Activated CD8-positive, alpha-beta memory T cell treated with anti-CD3 and anti-CD28 coated beads, Interleukin-2, amount 10 ng/mL, durations not matched to agents 7 days and 5 days (primary cell): ENCODE results near the gene FTHL17. TPM values are rescaled to one million over a fixed set of nuclear protein-coding genes. Genes with fewer than 3 reads are reported as not detected.
A peak's percentile ranks its signal among the peaks of the same experiment; 100 is the strongest.

Experiments
- ATAC-seq: fragments of 150-1000 bp; cut with Tn5 transposase; one replicate; pipeline ENCODE4 v1.10.0; 2021; ENCODE audit warnings: moderate library complexity
- CTCF ChIA-PET: fragments of 350-600 bp; sonication (Branson Sonifier 250); formaldehyde crosslinking; loops from one replicate; lab custom pipeline; 2021; ENCODE audit warnings: antibody characterized with exemption; lab: Charles Lee
- DNase-seq: peaks from one replicate; pipeline ENCODE4 v3.0.0-alpha.2; 2020
- H3K27ac Mint-ChIP-seq: one replicate; pipeline ENCODE4 v1.8.0; 2021; ENCODE audit warnings: mild to moderate bottlenecking, mixed read lengths
- H3K27me3 Mint-ChIP-seq: one replicate; pipeline ENCODE4 v1.8.0; 2021; ENCODE audit warnings: mixed read lengths
- H3K36me3 Mint-ChIP-seq: one replicate; pipeline ENCODE4 v1.8.0; 2021; ENCODE audit warnings: mild to moderate bottlenecking, mixed read lengths
- H3K4me1 Mint-ChIP-seq: one replicate; pipeline ENCODE4 v1.8.0; 2021; ENCODE audit warnings: mixed read lengths
- H3K4me3 Mint-ChIP-seq: one replicate; pipeline ENCODE4 v1.8.0; 2021; ENCODE audit warnings: mild to moderate bottlenecking, moderate library complexity, mixed read lengths
- H3K9me3 Mint-ChIP-seq: one replicate; pipeline ENCODE4 v1.8.0; 2022; ENCODE audit warnings: low read depth, mixed read lengths
- total RNA-seq, 2 experiments: library from RNA; stranded (reverse); gene quantifications; one replicate each; pipeline ENCODE4 v1.2.3, GENCODE V29; 2021

The FTHL17 gene
- total RNA-seq, 2 experiments from 2014 or later = not detected

- no peaks in the 10 kb centered on the region for H3K27me3 Mint-ChIP-seq
- DNase-seq (no peak), ATAC-seq (no peak)
- H3K9me3 Mint-ChIP-seq = peaks cover 2% of the 10 kb centered on the region
- H3K4me3 Mint-ChIP-seq = no peak overlapping the region
- H3K27ac Mint-ChIP-seq = no peak overlapping the region
- CTCF ChIA-PET = no interaction called here
- peaks cover 4% of the 10 kb centered on the region for H3K4me1 Mint-ChIP-seq
- no peaks in the 10 kb centered on the region for H3K36me3 Mint-ChIP-seq
Measured at GRCh38 chrX:31070057-31070468, 1.8 kb downstream of the FTHL17 start.

GRCh38 chrX:31063114-31063513 lies 8.7 kb downstream of the FTHL17 start:
- ATAC-seq = no peak

GRCh38 chrX:31061091-31061490 lies 10.8 kb downstream of the FTHL17 start:
- Mint-ChIP-seq H3K4me1 (peaks cover 7% of the 10 kb centered on the region), H3K27me3 (no peaks in the 10 kb centered on the region), H3K36me3 (no peaks in the 10 kb centered on the region), H3K9me3 (no peaks in the 10 kb centered on the region), H3K4me3 (no peak overlapping the region), H3K27ac (no peak overlapping the region)
- DNase-seq (no peak), ATAC-seq (no peak)
- CTCF ChIA-PET = no interaction called here

More at GRCh38 chrX:31063114-31063513, 8.7 kb downstream of the FTHL17 start:
- no peaks in the 10 kb centered on the region for H3K36me3 Mint-ChIP-seq
- CTCF ChIA-PET = no interaction called here
- H3K27me3 Mint-ChIP-seq = no peaks in the 10 kb centered on the region
- no peak overlapping the region for H3K27ac Mint-ChIP-seq
- no peaks in the 10 kb centered on the region for H3K9me3 Mint-ChIP-seq
- H3K4me3 Mint-ChIP-seq = no peak overlapping the region
- H3K4me1 Mint-ChIP-seq = peaks cover 7% of the 10 kb centered on the region
- DNase-seq = no peak

- H3K4me3 Mint-ChIP-seq = no peak overlapping the region
- ATAC-seq = no peak
- H3K36me3 Mint-ChIP-seq = peaks cover 1% of the 10 kb centered on the region
- CTCF ChIA-PET = no interaction called here
- H3K27me3 Mint-ChIP-seq = no peaks in the 10 kb centered on the region
- no peak for DNase-seq
- H3K4me1 Mint-ChIP-seq = peaks cover 7% of the 10 kb centered on the region
- H3K9me3 Mint-ChIP-seq = no peaks in the 10 kb centered on the region
- no peak overlapping the region for H3K27ac Mint-ChIP-seq
Measured at GRCh38 chrX:31060016-31060415, 11.8 kb downstream of the FTHL17 start.

- no peak overlapping the region for H3K4me3 Mint-ChIP-seq
- CTCF ChIA-PET = no interaction called here
- no peak overlapping the region for H3K27ac Mint-ChIP-seq
- no peaks in the 10 kb centered on the region for H3K9me3 Mint-ChIP-seq
- H3K36me3 Mint-ChIP-seq = peaks cover 1% of the 10 kb centered on the region
- ATAC-seq (no peak), DNase-seq (no peak)
- peaks cover 7% of the 10 kb centered on the region for H3K4me1 Mint-ChIP-seq
- H3K27me3 Mint-ChIP-seq = no peaks in the 10 kb centered on the region
Measured at GRCh38 chrX:31058284-31058683, 13.6 kb downstream of the FTHL17 start.

- H3K9me3 Mint-ChIP-seq = no peaks in the 10 kb centered on the region
- ATAC-seq (no peak), DNase-seq (peak; percentile 44)
- CTCF ChIA-PET = no interaction called here
- H3K27me3 Mint-ChIP-seq = no peaks in the 10 kb centered on the region
- no peak overlapping the region for H3K4me3 Mint-ChIP-seq
- peaks cover 1% of the 10 kb centered on the region for H3K36me3 Mint-ChIP-seq
- H3K4me1 Mint-ChIP-seq = peaks cover 5% of the 10 kb centered on the region
- no peak overlapping the region for H3K27ac Mint-ChIP-seq
Measured at GRCh38 chrX:31057691-31058090, 14.2 kb downstream of the FTHL17 start.

GRCh38 chrX:31057291-31057690 lies 14.6 kb downstream of the FTHL17 start:
- CTCF ChIA-PET = no interaction called here
- Mint-ChIP-seq H3K4me3 (no peak overlapping the region), H3K27ac (no peak overlapping the region), H3K4me1 (peaks cover 5% of the 10 kb centered on the region), H3K9me3 (no peaks in the 10 kb centered on the region), H3K36me3 (peaks cover 1% of the 10 kb centered on the region), H3K27me3 (no peaks in the 10 kb centered on the region)
- no peak for DNase-seq
- no peak for ATAC-seq

- Mint-ChIP-seq H3K27me3 (peaks cover 5% of the 10 kb centered on the region), H3K27ac (no peak overlapping the region), H3K9me3 (no peaks in the 10 kb centered on the region), H3K36me3 (peaks cover 1% of the 10 kb centered on the region), H3K4me1 (no peaks in the 10 kb centered on the region), H3K4me3 (no peak overlapping the region)
- CTCF ChIA-PET = no interaction called here
- ATAC-seq = no peak
- no peak for DNase-seq
Measured at GRCh38 chrX:31053621-31054020, 18.2 kb downstream of the FTHL17 start.

GRCh38 chrX:31039327-31039711 lies 32.5 kb downstream of the FTHL17 start:
- DNase-seq = no peak
- CTCF ChIA-PET = interaction anchor here (1.0 to 1.7 kb wide), 3 partner anchors 14 to 381 kb away, joined by 3 read pairs; no protein-coding TSS in a partner anchor
- Mint-ChIP-seq H3K27ac (no peak overlapping the region), H3K27me3 (no peaks in the 10 kb centered on the region), H3K4me1 (peaks cover 4% of the 10 kb centered on the region), H3K9me3 (no peaks in the 10 kb centered on the region), H3K4me3 (no peak overlapping the region), H3K36me3 (no peaks in the 10 kb centered on the region)
- no peak for ATAC-seq

GRCh38 chrX:31038575-31039326 lies 33.1 kb downstream of the FTHL17 start:
- no peak for ATAC-seq
- peaks cover 4% of the 10 kb centered on the region for H3K4me1 Mint-ChIP-seq
- H3K36me3 Mint-ChIP-seq = no peaks in the 10 kb centered on the region
- no peak overlapping the region for H3K4me3 Mint-ChIP-seq
- no peaks in the 10 kb centered on the region for H3K27me3 Mint-ChIP-seq
- CTCF ChIA-PET = interaction anchor here (1.0 to 1.7 kb wide), 4 partner anchors 14 to 381 kb away, joined by 3 read pairs; no protein-coding TSS in a partner anchor
- H3K27ac Mint-ChIP-seq = no peak overlapping the region
- no peaks in the 10 kb centered on the region for H3K9me3 Mint-ChIP-seq
- DNase-seq = peak; percentile 39

- Mint-ChIP-seq H3K27me3 (no peaks in the 10 kb centered on the region), H3K36me3 (no peaks in the 10 kb centered on the region), H3K9me3 (no peaks in the 10 kb centered on the region), H3K4me3 (no peak overlapping the region), H3K27ac (no peak overlapping the region), H3K4me1 (peaks cover 4% of the 10 kb centered on the region)
- CTCF ChIA-PET = interaction anchor here (1.1 kb wide), 1 partner anchor 15 kb away, joined by 3 read pairs; no protein-coding TSS in a partner anchor
- DNase-seq = peak; percentile 36
- no peak for ATAC-seq
Measured at GRCh38 chrX:31036895-31037294, 34.9 kb downstream of the FTHL17 start.

- Mint-ChIP-seq H3K36me3 (no peaks in the 10 kb centered on the region), H3K27me3 (peaks cover 5% of the 10 kb centered on the region), H3K4me3 (no peak overlapping the region), H3K27ac (no peak overlapping the region), H3K4me1 (no peaks in the 10 kb centered on the region), H3K9me3 (no peaks in the 10 kb centered on the region)
- ATAC-seq (no peak), DNase-seq (no peak)
- CTCF ChIA-PET = no interaction called here
Measured at GRCh38 chrX:31027351-31027750, 44.5 kb downstream of the FTHL17 start.

GRCh38 chrX:31024866-31025265 lies 47.0 kb downstream of the FTHL17 start:
- peaks cover 4% of the 10 kb centered on the region for H3K27me3 Mint-ChIP-seq
- no peaks in the 10 kb centered on the region for H3K9me3 Mint-ChIP-seq
- CTCF ChIA-PET = interaction anchor here (0.9 kb wide), 1 partner anchor 13 kb away, joined by 3 read pairs; no protein-coding TSS in a partner anchor
- no peak for ATAC-seq
- H3K27ac Mint-ChIP-seq = no peak overlapping the region
- no peak overlapping the region for H3K4me3 Mint-ChIP-seq
- no peaks in the 10 kb centered on the region for H3K4me1 Mint-ChIP-seq
- H3K36me3 Mint-ChIP-seq = no peaks in the 10 kb centered on the region
- no peak for DNase-seq

- no peaks in the 10 kb centered on the region for H3K27me3 Mint-ChIP-seq
- CTCF ChIA-PET = no interaction called here
Measured at GRCh38 chrX:31021537-31021936, 50.3 kb downstream of the FTHL17 start.

More at GRCh38 chrX:31021537-31021936, 50.3 kb downstream of the FTHL17 start:
- Mint-ChIP-seq H3K4me3 (no peak overlapping the region), H3K4me1 (no peaks in the 10 kb centered on the region), H3K36me3 (no peaks in the 10 kb centered on the region), H3K27ac (no peak overlapping the region), H3K9me3 (no peaks in the 10 kb centered on the region)
- DNase-seq (no peak), ATAC-seq (no peak)
